GM23248 (cell line): ENCODE measurements around the gene GPX7. TPM values are rescaled to one million over a fixed set of nuclear protein-coding genes. Genes with fewer than 3 reads are reported as not detected.
A peak's percentile ranks its signal among the peaks of the same experiment; 100 is the strongest.

Experiments used
- DNase-seq: peaks from one replicate; pipeline ENCODE4 v3.0.0-alpha.2; 2015
- H2AFZ ChIP-seq: fragments of 200-600 bp; sonication (generic); 2 replicates; pipeline ENCODE4 v1.6.1; 2016; ENCODE audit warnings: antibody characterized with exemption
- H3F3A ChIP-seq: fragments of 200-600 bp; sonication (generic); 2 replicates; pipeline ENCODE4 v1.6.1; 2016; ENCODE audit warnings: mild to moderate bottlenecking, antibody characterized with exemption, mixed run types; ENCODE audit not compliant: insufficient read depth
- H3K27ac ChIP-seq: fragments of 200-600 bp; sonication (generic); 2 replicates; pipeline ENCODE4 v1.5.1; 2016; ENCODE audit warnings: mild to moderate bottlenecking
- H3K27me3 ChIP-seq: fragments of 200-600 bp; sonication (generic); replicated peaks from 2 replicates; pipeline ENCODE4 v1.6.1; 2016; ENCODE audit warnings: mild to moderate bottlenecking; ENCODE audit not compliant: insufficient read depth
- H3K36me3 ChIP-seq: fragments of 200-600 bp; sonication (generic); 2 replicates; pipeline ENCODE4 v1.6.1; 2016; ENCODE audit warnings: low read depth, mild to moderate bottlenecking
- H3K4me1 ChIP-seq: fragments of 200-600 bp; sonication (generic); 2 replicates; pipeline ENCODE4 v1.6.1; 2016; ENCODE audit warnings: mild to moderate bottlenecking; ENCODE audit not compliant: insufficient read depth
- H3K4me2 ChIP-seq: fragments of 200-600 bp; sonication (generic); one replicate; pipeline ENCODE4 v1.6.1; 2016; ENCODE audit warnings: mild to moderate bottlenecking; ENCODE audit not compliant: unreplicated experiment
- H3K4me3 ChIP-seq: fragments of 200-600 bp; sonication (generic); 2 replicates; pipeline ENCODE4 v1.5.1; 2016; ENCODE audit warnings: mild to moderate bottlenecking
- H3K79me2 ChIP-seq: fragments of 200-600 bp; sonication (generic); 2 replicates; pipeline ENCODE4 v1.6.1; 2016; ENCODE audit warnings: mild to moderate bottlenecking; ENCODE audit not compliant: insufficient read depth
- H3K9ac ChIP-seq: fragments of 200-600 bp; sonication (generic); 2 replicates; pipeline ENCODE4 v1.6.1; 2016; ENCODE audit warnings: mild to moderate bottlenecking
- H3K9me2 ChIP-seq: fragments of 200-600 bp; sonication (generic); 2 replicates; pipeline ENCODE4 v1.6.1; 2016; ENCODE audit warnings: mixed run types, mild to moderate bottlenecking, moderate library complexity; ENCODE audit not compliant: insufficient read depth
- H3K9me3 ChIP-seq: fragments of 200-600 bp; sonication (generic); one replicate; pipeline ENCODE4 v1.6.1; 2017; ENCODE audit warnings: low read depth
- H4K20me1 ChIP-seq: fragments of 200-600 bp; sonication (generic); 2 replicates; pipeline ENCODE4 v1.6.0; 2016; ENCODE audit not compliant: insufficient read depth
- EZH2 ChIP-seq: fragments of 200-600 bp; sonication (generic); IDR thresholded peaks from 2 replicates; pipeline ENCODE4 v1.6.1; 2018; ENCODE audit warnings: antibody characterized with exemption, mild to moderate bottlenecking; ENCODE audit not compliant: insufficient read depth, poor library complexity, severe bottlenecking
- EZH2phosphoT487 ChIP-seq: fragments of 200-600 bp; sonication (generic); IDR thresholded peaks from 2 replicates; pipeline ENCODE4 v1.6.1; 2018; ENCODE audit warnings: antibody characterized with exemption, moderate library complexity, mild to moderate bottlenecking, low read depth; ENCODE audit not compliant: insufficient read depth
- WGBS, 2 experiments: methylation state at CpG; one replicate each; pipeline ENCODE4 v1.1.6; 2015 to 2017; ENCODE audit warnings: low lambda C conversion rate in 2 of 2, low coverage in 1 of 2; ENCODE audit errors: missing lambda C conversion rate in 2 of 2; 5-methylcytosine and 5-hydroxymethylcytosine counted together
- in situ Hi-C: fragments of 300-500 bp; cut with MboI; formaldehyde crosslinking; loops from 2 replicates; pipeline ENCODE4 v1.15.0; 2020
- polyA plus RNA-seq: library from polyadenylated mRNA; unstranded; fragments of >200 nt; fragmentation: Nextera tagmentation; extraction: Ambion mirVana; gene quantifications from 2 replicates; pipeline ENCODE4 v1.2.1, GENCODE V29; 2016
- total RNA-seq: library from RNA; depleted of rRNA; stranded (reverse); fragments of >200 nt; shearing (Covaris generic); gene quantifications from 2 replicates; pipeline ENCODE4 v1.2.3, GENCODE V29; 2014

Gene GPX7
- total and polyA plus RNA-seq, 2 experiments from 2014 or later: 39.7 to 44.7 TPM

GRCh38 chr1:52602856-52603600 lies 857 bp downstream of the GPX7 start:
- H3K9me2 ChIP-seq: no peaks in the 10 kb centered on the region
- in situ Hi-C loops: no loop called here
- no peaks in the 10 kb centered on the region for H4K20me1 ChIP-seq
- H3K9ac ChIP-seq: peak overlapping the region; percentile 83
- H3K27me3 ChIP-seq: no peaks in the 10 kb centered on the region
- DNase-seq: peak; percentile 46
- TF ChIP-seq EZH2: no peak
- no peak overlapping the region for H3K27ac ChIP-seq
- H3F3A ChIP-seq: no peaks in the 10 kb centered on the region
- peak overlapping the region; percentile 96 for H2AFZ ChIP-seq
- no peaks in the 10 kb centered on the region for H3K9me3 ChIP-seq
- H3K4me3 ChIP-seq: peak overlapping the region; percentile 67
- WGBS, 2 experiments: 18 to 25% methylated on average over 19 to 21 of the region's 21 CpGs
- no peaks in the 10 kb centered on the region for H3K79me2 ChIP-seq
- peak overlapping the region; percentile 79 for H3K4me2 ChIP-seq
- H3K36me3 ChIP-seq: no peaks in the 10 kb centered on the region
- H3K4me1 ChIP-seq: no peaks in the 10 kb centered on the region; the same call in none of the 2 replicates

- no peak for DNase-seq
- 97% methylated on average over 6 of the region's 6 CpGs for WGBS, 2 experiments
- H3K9ac ChIP-seq: no peak overlapping the region
- H3K36me3 ChIP-seq: no peaks in the 10 kb centered on the region
- in situ Hi-C loops: no loop called here
- no peaks in the 10 kb centered on the region for H3K79me2 ChIP-seq
- H3K4me1 ChIP-seq: no peaks in the 10 kb centered on the region; the same call in none of the 2 replicates
- no peak overlapping the region for H3K4me2 ChIP-seq
- H3K27ac ChIP-seq: no peak overlapping the region
- H4K20me1 ChIP-seq: no peaks in the 10 kb centered on the region
- H3K9me2 ChIP-seq: no peaks in the 10 kb centered on the region
- H3K4me3 ChIP-seq: no peak overlapping the region
- H3K9me3 ChIP-seq: no peaks in the 10 kb centered on the region
- no peaks in the 10 kb centered on the region for H3K27me3 ChIP-seq
- H2AFZ ChIP-seq: no peak overlapping the region
- TF ChIP-seq EZH2: no peak
- no peak for TF ChIP-seq EZH2phosphoT487
- H3F3A ChIP-seq: no peaks in the 10 kb centered on the region
Observed at GRCh38 chr1:52603630-52604029, 1.5 kb downstream of the GPX7 start.

- Histone ChIP-seq H3K9me2 (no peaks in the 10 kb centered on the region), H3K27ac (no peak overlapping the region), H3K36me3 (no peaks in the 10 kb centered on the region), H3K4me3 (no peak overlapping the region), H2AFZ (no peak overlapping the region), H3K4me2 (no peak overlapping the region), H3F3A (no peaks in the 10 kb centered on the region), H3K9me3 (no peaks in the 10 kb centered on the region), H4K20me1 (no peaks in the 10 kb centered on the region), H3K9ac (no peak overlapping the region), H3K79me2 (no peaks in the 10 kb centered on the region), H3K27me3 (no peaks in the 10 kb centered on the region), H3K4me1 (no peaks in the 10 kb centered on the region; the same call in none of the 2 replicates)
- no peak for TF ChIP-seq EZH2phosphoT487
- no peak for TF ChIP-seq EZH2
- in situ Hi-C loops: no loop called here
- 28 to 29% methylated on average over 3 of the region's 3 CpGs for WGBS, 2 experiments
- peak; percentile 55 for DNase-seq
Observed at GRCh38 chr1:52604063-52604770, 2.0 kb downstream of the GPX7 start.

- H3K4me1 ChIP-seq: no peaks in the 10 kb centered on the region
- H3K27ac ChIP-seq: no peak overlapping the region
- 32 to 40% methylated on average over 2 of the region's 2 CpGs for WGBS, 2 experiments
- H3K9ac ChIP-seq: no peak overlapping the region
- no peak overlapping the region for H3K4me2 ChIP-seq
- H3K9me3 ChIP-seq: no peaks in the 10 kb centered on the region
- no peaks in the 10 kb centered on the region for H3F3A ChIP-seq
- no peaks in the 10 kb centered on the region for H3K27me3 ChIP-seq
- H3K4me3 ChIP-seq: no peak overlapping the region
- no peaks in the 10 kb centered on the region for H3K36me3 ChIP-seq
- DNase-seq: no peak
- in situ Hi-C loops: no loop called here
- no peaks in the 10 kb centered on the region for H3K79me2 ChIP-seq
- H3K9me2 ChIP-seq: no peaks in the 10 kb centered on the region
- H2AFZ ChIP-seq: no peak overlapping the region
- H4K20me1 ChIP-seq: no peaks in the 10 kb centered on the region
- no peak for TF ChIP-seq EZH2phosphoT487
- no peak for TF ChIP-seq EZH2
Observed at GRCh38 chr1:52613636-52614373, 11.6 kb downstream of the GPX7 start.
